GM10847 (cell line): ENCODE results near the gene ATP5F1C.

ENCODE experiments used
- POLR2A ChIP-seq: IDR thresholded peaks from 2 replicates; pipeline ENCODE4 v1.6.1; 2011; ENCODE audit not compliant: insufficient read length; ENCODE audit errors: extremely low read depth

ATP5F1C gene

GRCh38 chr10:7787857-7788638, at the start of gene ATP5F1C, which contains the start of gene KIN:
Gene ATP5F1C (plus strand): TSS chr10:7788177. CDS start chr10:7788208, 31 bp downstream.
Gene KIN (minus strand): TSS chr10:7787993. CDS start chr10:7787933, 60 bp downstream.
- peak; percentile 91 for TF ChIP-seq POLR2A

DNA sequence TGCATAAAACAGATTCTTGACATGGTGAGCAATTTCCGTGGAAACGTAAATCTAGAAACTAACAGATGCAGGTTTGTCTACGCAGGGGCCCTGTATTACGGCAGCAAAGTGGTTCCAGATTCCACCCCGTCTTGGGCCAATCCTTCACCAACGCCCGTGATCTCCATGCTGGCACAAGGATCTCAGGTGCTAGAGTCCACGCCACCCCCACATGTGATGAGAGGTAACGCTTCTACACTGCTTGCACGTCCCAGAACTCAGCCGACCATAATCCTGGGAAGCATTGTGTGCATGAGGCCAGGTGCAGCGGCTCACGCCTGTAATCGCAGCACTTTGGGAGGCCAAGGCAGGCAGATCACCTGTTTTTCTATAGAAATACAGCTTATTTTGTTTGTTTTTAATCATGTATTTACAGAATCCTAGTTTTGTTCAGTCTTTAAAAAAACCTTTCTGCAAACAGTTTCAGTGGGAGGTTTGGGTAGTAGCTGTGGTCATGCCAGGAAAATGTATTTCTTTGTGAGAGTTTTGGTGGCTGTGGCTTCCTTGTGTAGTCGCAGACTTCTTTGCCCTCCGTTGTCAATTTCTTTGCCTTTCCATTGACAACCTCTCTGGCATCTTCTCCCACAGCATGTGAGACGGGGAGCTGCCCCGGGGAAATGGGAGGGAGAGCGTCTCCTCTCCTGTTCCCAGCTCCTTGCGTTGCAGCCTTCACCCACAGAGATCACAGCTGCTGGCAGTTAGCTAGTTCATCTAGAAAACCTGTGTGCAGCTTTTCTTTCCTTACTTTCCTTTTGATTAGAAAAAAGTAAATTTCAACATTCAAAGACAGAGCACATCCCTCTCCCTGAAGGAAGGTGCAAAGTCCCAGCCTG, 49.2 kb upstream of the ATP5F1C start:
- TF ChIP-seq POLR2A = no peak

- no peak for TF ChIP-seq POLR2A
Measured at GRCh38 chr10:7744307-7744706, 43.7 kb upstream of the ATP5F1C start.

GRCh38 chr10:7750222-7750621, 37.8 kb upstream of the ATP5F1C start:
- TF ChIP-seq POLR2A = no peak

DNA sequence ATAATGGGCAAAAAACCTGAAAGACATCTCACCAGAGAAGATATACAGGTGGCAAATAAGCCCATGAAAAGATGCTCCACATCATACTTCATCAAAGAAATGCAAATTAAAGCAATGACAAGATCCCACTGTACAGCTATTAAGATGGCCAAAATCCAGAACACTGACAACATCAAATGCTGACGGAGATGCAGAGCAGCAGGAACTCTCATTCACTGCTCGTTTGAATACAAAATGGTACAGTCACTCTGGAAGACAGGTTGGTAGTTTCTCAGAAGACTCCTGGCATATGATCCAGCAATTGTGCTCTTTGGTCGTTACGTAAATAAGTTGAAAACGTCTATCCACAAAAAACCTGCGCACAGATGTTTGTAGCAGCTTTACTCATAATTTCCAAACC, 35.7 kb upstream of the ATP5F1C start:
- TF ChIP-seq POLR2A = no peak

DNA sequence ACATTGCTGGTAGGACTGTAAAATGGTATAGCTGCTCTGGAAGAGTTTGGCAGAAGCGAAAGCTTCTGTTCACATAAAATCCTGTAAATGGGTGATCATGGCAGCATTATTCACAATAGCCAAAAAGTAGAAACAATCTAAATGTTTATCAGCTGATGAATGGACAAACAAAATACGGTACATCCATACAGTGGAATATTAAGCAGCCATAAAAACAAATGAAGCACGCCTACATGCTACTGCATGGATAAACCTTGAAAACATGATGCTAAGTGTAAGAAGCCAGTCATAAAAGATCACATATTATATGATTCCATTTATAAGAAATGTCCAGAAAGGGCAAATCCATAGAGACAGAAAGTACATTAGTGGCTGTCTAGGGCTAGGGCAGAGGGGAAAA, 32.9 kb upstream of the ATP5F1C start:
- no peak for TF ChIP-seq POLR2A

GRCh38 chr10:7756360-7756992, 31.5 kb upstream of the ATP5F1C start:
- TF ChIP-seq POLR2A = no peak

DNA sequence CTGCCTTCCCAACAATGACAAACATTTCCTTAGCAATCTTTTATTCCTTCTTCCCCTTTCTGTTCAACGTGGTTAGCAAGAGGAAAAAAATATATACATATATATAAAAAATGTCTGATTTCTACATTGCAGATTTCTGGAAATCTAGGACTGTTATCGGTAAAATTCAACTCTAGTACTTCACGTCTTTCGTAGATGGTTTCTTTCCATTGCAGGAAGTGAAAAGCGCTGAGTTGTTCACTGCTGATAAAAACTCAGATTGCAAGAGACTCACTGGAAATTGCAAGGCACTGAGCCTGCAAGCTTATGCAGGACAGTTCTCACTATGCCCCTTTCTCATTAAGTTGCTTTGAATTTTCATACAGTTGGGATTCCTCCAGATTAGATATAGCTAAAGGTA, 24.0 kb upstream of the ATP5F1C start:
- no peak for TF ChIP-seq POLR2A

GRCh38 chr10:7766241-7766640, 21.7 kb upstream of the ATP5F1C start:
- no peak for TF ChIP-seq POLR2A

- TF ChIP-seq POLR2A = no peak
Measured at GRCh38 chr10:7767209-7767608, 20.8 kb upstream of the ATP5F1C start.

- no peak for TF ChIP-seq POLR2A
Measured at GRCh38 chr10:7768417-7768816, 19.6 kb upstream of the ATP5F1C start.

DNA sequence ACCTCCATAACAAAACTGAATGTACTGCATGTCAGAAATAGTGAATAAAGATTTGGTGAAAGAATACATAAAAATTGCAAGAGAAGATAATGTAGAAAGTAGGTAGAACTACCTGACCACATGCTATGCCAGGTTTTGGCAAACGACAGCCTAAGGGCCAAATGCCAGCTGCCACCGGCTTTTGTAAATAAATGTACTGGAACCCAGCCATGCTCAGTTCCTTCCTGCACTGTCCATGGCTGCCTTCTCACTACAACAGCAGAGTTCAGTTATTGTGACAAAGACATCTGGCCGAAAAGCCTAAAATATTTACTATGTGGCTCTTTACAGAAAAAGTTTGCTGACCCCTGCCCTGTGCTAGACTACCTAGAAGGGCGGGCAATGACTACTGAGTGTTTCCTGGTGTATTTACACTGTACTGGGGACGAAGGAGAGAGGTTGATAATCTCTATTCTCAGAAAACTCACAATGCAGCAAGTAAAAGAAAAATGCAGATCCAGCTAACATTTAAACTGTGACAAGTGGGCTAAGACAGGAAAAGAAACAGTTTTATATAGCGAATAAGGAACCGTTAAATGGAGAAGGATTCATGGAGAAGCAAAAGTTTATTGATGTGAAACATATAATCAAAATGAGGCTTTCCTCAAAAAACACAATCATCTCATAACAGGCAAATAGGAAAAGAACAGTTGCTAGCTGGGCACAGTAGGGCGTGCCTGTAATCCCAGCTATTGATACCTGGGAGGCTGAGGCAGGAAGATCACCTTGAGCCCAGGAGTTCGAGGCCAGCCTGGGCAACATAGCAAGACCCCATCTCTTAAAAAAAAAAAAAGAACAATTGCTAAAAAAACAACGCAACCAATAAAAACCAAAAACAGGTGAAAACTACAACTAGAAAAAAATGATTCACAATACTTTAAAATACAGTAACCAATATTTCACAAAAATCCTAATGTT, 13.9 kb upstream of the ATP5F1C start:
- no peak for TF ChIP-seq POLR2A

DNA sequence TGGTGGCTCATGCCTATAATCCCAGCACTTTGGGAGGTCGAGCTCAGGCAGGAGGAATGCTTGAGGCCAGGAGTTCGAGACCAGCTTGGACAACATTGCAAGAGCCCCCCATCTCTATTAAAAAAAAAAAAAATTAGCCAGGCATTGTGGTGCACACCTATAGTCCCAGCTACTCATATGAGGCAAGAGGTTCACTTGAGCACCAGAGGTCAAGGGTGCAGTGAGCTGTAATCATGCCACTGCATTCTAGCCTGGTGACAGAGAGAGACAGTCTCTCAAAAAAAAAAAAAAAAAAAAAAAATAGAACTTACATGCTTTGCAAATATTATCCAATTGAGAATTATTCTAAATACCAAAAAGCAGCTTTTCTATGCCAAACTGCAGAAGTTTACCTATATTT, 11.2 kb upstream of the ATP5F1C start:
- TF ChIP-seq POLR2A = no peak

DNA sequence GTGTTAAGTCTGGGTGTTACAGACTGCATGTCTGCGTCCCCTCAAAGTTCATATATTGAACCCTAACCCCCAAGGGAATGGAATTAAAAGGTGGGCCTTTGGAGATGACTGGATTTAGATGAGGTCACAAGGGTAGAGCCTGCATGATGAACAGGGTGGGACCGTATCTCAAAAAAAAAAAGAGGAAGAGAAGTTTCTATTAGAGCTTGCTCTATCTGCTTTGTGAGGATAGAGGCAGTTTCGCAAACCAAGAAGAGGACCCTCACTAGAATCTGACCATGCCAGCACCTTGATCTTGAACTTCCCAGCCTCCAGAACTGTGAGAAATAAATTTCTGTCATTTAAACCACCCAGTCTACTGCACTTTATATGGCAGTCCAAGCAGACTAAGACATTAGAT, 1.5 kb upstream of the ATP5F1C start:
- TF ChIP-seq POLR2A = no peak

DNA sequence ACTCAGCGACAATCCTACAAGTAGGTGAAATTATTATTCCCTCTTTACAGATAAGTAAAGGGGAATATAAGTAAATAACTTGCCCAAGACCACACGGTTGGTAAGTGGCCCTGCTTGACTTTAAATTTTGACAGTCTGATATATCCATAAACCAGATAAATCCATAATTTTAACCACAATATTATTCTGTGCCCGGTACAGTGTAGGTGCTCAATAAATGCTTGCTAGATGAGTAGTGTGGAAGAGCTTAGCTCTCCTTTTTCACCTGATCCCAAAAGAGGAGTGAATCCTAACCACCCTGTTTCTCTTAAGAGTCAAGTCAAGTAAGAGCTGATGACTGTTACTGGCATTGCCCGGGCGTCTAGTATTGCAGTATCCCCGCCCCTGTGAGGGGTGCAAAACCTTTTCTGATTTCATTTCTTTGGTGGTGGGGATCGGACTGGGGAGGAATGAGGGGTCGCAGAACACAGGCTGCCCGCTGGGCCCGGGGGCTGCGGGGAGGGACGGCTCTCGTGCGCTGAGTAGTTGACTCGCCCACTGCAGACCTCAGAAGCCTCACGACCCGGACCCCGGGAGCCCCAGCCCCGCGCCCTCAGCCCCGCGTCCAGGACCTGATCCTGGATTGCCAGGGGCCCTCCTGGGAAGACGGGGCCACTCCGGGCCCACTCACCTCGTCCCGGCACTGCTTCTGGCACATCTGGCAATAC, 674 bp upstream of the ATP5F1C start:
- no peak for TF ChIP-seq POLR2A
